Stimulated activated CD4-positive, alpha-beta T cell treated with anti-CD3 and anti-CD28 coated beads, Interleukin-1b, Interleukin-23, amount 100 ng/mL, for 4 hours (primary cell): ENCODE data around the gene NUMA1.

Experiments
- DNase-seq, 2 donors: peaks; one replicate each; pipeline ENCODE4 v3.0.0-alpha.2; 2020; ENCODE audit warnings: low read depth in 2 of 2

Gene NUMA1

DNA sequence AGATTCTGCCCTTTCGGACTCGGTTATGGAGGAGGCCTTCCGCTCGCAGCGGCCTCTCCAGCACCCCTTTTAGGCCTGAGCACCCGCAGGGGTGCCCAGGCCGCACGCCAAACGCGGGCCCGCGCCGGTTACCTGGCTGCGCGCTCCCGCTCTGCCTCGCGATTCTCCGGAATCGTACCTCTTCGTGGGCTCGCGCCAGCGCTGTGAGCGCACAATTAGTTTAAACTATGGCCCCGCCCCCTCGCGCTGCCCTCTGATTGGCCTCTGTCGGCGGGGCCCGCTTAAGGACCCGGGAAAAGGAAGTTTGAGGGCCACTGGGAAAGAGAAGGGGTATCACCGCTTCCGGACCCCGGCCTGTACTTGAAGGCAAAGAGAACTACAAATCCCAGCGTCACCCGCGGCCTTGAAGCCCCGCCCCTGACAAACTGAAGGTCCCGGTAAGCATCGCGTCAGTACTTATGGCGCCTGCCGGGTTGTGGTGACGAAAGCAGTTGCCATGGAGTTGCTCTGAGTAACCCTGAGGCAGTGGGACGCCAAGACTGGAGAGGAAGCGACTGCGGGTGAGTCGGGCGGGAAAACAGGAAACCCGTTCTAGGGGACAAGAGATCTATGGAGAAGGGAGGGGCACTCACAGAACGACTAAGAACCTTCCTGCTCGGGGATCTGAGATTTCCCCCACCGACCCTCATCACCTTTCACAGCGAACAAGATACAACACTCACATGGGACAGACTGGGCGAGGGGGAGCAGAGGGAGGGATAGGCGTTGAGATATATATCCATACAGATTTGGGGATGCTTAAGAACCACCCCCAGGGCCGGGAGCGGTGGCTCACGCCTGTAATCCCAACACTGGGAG lies at the start of gene NUMA1, which contains the start of gene LRRC51:
NUMA1 (minus strand) TSS at position 217 of the 858 bp plus-strand sequence. CDS start 44,599 bp downstream, outside the sequence.
LRRC51 (plus strand) TSS at position 525 of the 858 bp plus-strand sequence. CDS start 8,234 bp downstream, outside the sequence.
- peak; percentile 93 to 95 for DNase-seq

- DNase-seq, result no peak
Measured at GRCh38 chr11:72129381-72129780, 49.0 kb upstream of the NUMA1 start.

- no peak for DNase-seq
Measured at GRCh38 chr11:72127923-72128322, 47.6 kb upstream of the NUMA1 start.

DNA sequence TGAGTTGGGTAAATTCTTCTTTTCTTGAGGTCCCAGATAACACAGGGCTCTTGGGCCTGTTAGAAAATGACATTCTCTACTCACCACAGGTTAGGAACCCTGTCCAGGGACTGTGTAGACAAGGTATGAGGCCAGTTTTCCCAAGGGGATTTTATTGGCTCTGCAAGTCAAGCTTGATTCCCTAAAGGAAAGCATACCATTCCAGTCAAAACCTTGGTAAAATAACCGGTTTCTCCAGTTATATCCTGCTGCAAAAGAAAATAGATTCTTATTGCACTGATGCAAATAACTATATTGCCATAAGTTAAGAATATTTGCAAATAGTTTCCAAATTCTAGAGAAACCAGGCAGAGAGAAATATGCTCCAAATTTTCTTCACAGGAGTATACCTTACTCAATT lies 45.6 kb upstream of the NUMA1 start:
- DNase-seq, result no peak

- no peak for DNase-seq
Measured at GRCh38 chr11:72124046-72124445, 43.7 kb upstream of the NUMA1 start.

DNA sequence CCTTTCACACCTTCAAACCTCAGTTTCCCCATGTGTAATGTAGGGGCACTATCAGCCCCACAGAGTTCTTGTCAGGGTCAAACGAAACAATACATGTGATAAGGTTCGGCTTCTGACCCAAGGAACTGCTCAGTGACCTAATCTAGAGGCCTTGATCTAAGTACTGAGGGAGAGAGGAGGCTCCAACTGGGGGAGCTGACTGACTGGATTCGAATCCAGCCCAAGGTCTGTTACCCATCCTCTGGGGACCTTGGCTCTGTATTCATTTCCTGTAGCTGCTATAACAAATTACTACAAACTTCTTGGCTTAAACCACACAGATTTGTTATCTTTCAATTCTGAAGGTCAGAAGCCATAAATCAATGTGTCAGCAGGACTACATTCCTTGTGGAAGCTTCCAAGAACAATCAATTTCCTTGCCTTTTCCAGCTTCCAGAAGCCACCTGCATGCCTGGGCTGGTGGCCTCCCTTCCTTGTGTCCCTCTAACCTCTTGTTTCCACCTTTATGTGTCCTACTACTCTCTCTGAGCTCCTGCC lies 42.8 kb upstream of the NUMA1 start:
- DNase-seq, result no peak

GRCh38 chr11:72122607-72123006 lies 42.3 kb upstream of the NUMA1 start:
- no peak for DNase-seq

DNA sequence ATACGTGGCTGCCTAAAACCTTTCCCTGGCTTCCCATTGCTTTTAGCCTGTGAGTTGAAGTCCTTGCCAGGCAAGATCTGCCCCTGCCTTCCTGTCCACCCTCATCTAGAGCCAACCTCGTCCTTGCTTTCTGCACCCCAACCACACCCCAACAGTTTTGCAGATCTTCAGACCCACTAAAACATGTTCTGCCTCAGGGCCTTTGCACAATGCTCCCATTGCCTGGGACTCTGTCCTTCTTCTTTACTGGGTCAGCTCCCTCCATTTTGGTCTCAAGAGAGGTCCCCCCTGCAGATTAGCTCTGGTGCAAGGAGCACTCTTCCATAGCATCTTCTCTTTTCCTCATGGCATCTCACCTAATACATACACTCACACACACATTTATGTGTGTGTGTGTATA lies 40.6 kb upstream of the NUMA1 start:
- no peak for DNase-seq

- DNase-seq, result no peak
Measured at GRCh38 chr11:72119198-72119597, 38.9 kb upstream of the NUMA1 start.

GRCh38 chr11:72116019-72116755 lies 35.8 kb upstream of the NUMA1 start:
- no peak for DNase-seq

- DNase-seq, result no peak
Measured at GRCh38 chr11:72114570-72114969, 34.2 kb upstream of the NUMA1 start.

DNA sequence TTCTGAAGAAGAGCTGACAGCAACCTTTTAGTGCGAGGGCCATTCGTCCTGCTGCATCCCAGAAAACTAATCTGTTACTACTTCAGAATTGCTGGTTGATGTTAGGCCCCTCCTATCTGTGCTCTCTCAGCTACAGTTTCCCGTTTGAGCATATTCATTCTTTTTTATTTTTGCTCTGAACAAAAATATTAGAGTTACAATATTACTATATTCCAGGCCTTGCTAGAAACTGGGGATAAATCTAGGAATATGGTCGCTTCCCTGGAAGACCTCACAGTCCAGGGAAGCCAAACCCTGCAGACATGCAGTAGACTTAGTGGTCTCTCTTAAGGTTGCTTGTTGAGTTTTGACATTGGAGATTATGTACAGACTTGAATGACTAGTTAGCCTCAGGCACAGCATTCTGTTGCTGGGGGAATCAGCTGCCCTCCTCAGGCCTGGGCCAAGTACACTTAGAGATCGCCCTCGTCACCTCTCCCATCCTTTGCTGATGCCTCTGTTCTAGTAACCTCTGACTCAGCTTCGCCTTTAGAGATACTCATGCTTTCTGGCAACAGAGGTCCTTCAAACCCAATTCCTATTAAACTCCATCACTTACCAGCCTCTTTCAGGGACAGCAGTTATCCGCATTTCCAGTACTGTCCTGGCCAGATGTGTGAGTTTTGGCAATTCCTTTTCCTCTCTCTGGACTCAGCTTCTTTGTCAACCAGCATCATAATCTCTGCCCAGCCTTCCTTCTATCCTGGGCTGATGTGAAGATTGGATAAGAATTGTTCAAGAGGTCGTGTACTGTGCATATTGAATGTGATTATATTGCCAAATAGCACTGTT lies 32.9 kb upstream of the NUMA1 start:
- DNase-seq, result no peak

GRCh38 chr11:72112143-72112977 lies 32.0 kb upstream of the NUMA1 start, which contains the start of gene ANAPC15:
Gene ANAPC15 (minus strand): TSS chr11:72112695. CDS start chr11:72111276, 1,419 bp downstream.
- DNase-seq, result peak; percentile 92 to 97

DNA sequence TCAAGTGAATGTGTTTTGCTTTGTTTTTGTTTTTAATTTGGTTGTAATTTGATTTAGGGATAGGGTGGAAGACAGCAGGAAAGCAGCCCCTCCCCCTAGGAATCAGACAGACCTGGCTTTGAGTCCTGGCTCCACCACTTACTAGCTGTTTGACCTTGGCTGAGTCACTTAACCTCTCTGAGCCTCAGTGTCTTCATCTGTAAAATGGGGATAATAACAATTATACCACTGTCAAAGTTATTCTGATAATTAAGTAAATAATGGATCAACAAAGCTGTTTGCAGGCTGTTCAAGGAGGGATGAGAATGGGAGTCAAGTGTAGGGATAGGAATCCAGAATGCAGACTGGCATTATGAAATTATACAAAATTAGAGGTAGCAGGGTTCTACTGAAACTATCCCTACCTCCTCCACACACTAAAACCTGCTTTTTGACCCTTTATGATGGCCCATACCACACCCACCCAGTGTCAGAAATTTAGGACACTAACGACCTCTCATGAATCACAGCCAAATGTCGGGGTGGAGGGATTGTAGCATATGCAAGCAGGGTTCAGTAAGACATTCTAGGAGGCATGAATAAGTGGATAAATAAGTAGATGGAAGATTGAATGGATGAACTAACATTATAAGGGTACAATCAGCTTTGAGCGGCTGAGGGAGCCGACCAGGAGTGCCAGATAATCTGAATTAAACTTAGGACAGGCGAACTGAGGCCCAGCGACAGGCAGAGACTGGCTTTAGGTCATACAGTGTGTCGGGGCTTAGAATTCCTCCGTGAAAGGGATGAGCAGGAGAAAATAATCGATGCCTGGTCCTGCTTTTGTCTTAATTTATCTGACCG lies 31.2 kb upstream of the NUMA1 start:
- DNase-seq, result no peak

DNA sequence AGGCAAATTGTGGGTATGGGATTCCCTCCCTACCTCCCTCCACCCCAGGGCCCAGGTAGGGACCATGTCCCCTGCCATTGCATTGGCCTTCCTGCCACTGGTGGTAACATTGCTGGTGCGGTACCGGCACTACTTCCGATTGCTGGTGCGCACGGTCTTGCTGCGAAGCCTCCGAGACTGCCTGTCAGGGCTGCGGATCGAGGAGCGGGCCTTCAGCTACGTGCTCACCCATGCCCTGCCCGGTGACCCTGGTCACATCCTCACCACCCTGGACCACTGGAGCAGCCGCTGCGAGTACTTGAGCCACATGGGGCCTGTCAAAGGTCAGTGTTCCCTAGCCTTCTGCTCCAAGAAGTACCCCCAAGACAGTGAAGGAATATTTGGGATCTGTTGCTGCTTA lies 25.5 kb upstream of the NUMA1 start, which contains the start of gene TOMT:
TOMT (plus strand) TSS at position 37 of the 400 bp plus-strand sequence; CDS start at position 65, 28 bp downstream.
- no peak for DNase-seq

- DNase-seq, result no peak
Measured at GRCh38 chr11:72103754-72104167, 23.4 kb upstream of the NUMA1 start.

DNA sequence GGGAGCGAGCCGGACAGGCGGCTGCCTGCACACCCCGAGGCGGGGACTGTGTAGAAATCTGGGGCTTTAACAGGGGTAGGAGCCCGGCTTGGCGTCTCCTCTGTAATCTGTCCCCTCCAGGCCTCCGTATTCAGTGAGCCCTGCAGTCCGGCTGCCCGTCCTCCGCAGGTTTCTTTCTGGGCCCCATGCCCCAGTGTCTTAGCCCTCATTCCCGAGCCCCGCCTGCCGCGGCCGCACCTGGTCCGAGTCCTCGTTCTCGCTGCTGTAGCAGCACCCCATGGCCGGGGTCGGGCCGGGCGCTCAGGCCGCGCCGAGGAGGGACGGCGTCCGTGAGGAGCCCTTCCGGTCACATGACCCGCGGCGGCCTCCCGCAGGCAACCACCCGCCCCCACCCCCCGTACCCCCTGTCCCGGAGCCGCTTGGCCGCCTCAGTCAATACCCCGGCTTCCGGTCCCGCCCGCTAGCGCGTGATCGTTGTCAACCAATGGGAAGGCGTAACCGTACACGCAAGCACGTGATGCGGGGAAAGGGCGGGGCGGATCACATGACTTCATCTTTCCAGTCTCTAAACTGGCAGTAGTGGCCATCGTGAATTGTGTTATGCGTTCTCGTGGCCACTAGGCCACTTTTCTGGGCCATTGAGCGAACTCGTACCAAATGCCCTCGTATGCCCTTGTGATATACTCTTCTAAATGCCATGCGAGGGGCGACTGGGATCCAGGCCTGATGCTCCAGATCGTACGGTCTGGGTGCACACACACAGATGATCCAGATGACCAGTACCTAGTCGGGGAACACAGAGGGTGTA lies 22.8 kb upstream of the NUMA1 start, which contains the start of gene LAMTOR1:
LAMTOR1 (minus strand) TSS at position 352 of the 808 bp plus-strand sequence; CDS start at position 279, 73 bp downstream.
- peak; percentile 94 to 95 for DNase-seq

GRCh38 chr11:72102631-72102945 lies 22.2 kb upstream of the NUMA1 start:
- DNase-seq, result no peak

DNA sequence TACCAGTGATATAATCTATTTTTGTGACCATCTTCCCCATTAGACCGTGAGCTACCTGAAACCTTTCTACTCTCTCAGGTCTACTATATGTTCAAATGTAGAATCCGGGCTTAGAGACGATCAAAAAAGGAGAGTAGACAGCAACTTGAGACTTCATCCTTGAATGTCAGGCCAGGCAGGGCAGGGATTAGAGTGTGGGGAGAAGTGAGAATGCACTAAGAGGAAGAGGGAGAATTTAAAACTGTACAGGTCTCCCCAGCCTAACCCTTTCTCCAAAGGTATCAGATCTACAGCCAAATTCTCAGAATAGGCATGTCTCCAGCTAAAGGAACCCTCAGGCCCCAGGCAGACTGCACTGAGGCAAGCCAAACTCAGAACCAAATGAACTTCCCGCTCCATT lies 21.8 kb upstream of the NUMA1 start:
- DNase-seq, result no peak
